SK-N-SH (cell line): ENCODE measurements around the gene GLUD1.
"Not testable (repeated sequence)": the region's sequence is repeated elsewhere in the genome, so short reads cannot be mapped to it uniquely, and the experiment has no call there.

Experiments
- CTCF ChIP-seq: fragments of 200-600 bp; sonication (generic); IDR thresholded peaks from 2 replicates; pipeline ENCODE4 v1.6.1; 2017; ENCODE audit warnings: antibody characterized with exemption, mild to moderate bottlenecking, moderate library complexity
- EP300 ChIP-seq, 2 experiments: IDR thresholded peaks; 2 replicates each; pipeline versions ENCODE4 v1.4.0 to v1.6.1; 2012; ENCODE audit warnings: borderline replicate concordance in 1 of 2, low read depth in 1 of 2, low read length in 1 of 2
- EZH2phosphoT487 ChIP-seq: fragments of 200-600 bp; sonication (generic); IDR thresholded peaks from 2 replicates; pipeline ENCODE4 v1.6.1; 2017; ENCODE audit warnings: low read depth, mixed run types, mild to moderate bottlenecking, antibody characterized with exemption, moderate library complexity, borderline replicate concordance
- MXI1 ChIP-seq: IDR thresholded peaks from 2 replicates; pipeline ENCODE4 v1.6.1; 2012; ENCODE audit warnings: mild to moderate bottlenecking, low read depth, low read length, improper control_type of control experiment
- NRF1 ChIP-seq: IDR thresholded peaks from 2 replicates; pipeline ENCODE4 v1.6.1; 2012; ENCODE audit warnings: low read depth, mild to moderate bottlenecking, low read length
- POLR2AphosphoS5 ChIP-seq: IDR thresholded peaks from 2 replicates; pipeline ENCODE4 v1.6.1; 2012; ENCODE audit warnings: low read depth, low read length
- RCOR1 ChIP-seq: fragments of 150-350 bp; IDR thresholded peaks from 2 replicates; pipeline ENCODE4 v1.6.1; 2017; ENCODE audit warnings: antibody characterized with exemption, low read length
- RXRA ChIP-seq: IDR thresholded peaks from 2 replicates; pipeline ENCODE4 v1.4.0; 2012; ENCODE audit warnings: low read depth, mild to moderate bottlenecking, borderline replicate concordance
- SMC3 ChIP-seq: IDR thresholded peaks from 2 replicates; pipeline ENCODE4 v1.6.1; 2012; ENCODE audit warnings: low read depth, low read length, improper control_type of control experiment
- TCF12 ChIP-seq: IDR thresholded peaks from 2 replicates; pipeline ENCODE4 v1.4.0; 2012
- YY1 ChIP-seq: IDR thresholded peaks from 2 replicates; pipeline ENCODE4 v1.4.0; 2012; ENCODE audit warnings: low read depth, mild to moderate bottlenecking

GRCh38 chr10:87043579-87043978 is 51.1 kb downstream of the GLUD1 start:
- not testable (repeated sequence) for TF ChIP-seq RCOR1; SMC3; CTCF; EZH2phosphoT487; YY1; EP300 (IDR thresholded peaks at IDR 0.05; ENCODE audit: borderline replicate concordance in 1 of 2, low read depth in 1 of 2, low read length in 1 of 2); MXI1; RXRA; NRF1; POLR2AphosphoS5; TCF12
